Measurements from ENCODE around the gene RNF213. TPM values are rescaled to one million over a fixed set of nuclear protein-coding genes. Genes with fewer than 3 reads are reported as not detected.
"Not testable (repeated sequence)": the region's sequence is repeated elsewhere in the genome, so short reads cannot be mapped to it uniquely, and the experiment has no call there.

The RNF213 gene
- total and polyA plus RNA-seq, 10 of the 15 experiments (the other 5 are each of a cell fraction or from before 2014, with no cell fraction given): 18.6 to 145 (median 65.8) TPM

- H3K79me2 ChIP-seq (ENCODE audit: control insufficient read depth, insufficient read depth, low read length); SMC1A ChIA-PET (ENCODE audit: uncharacterized antibody, unreplicated experiment); H3K4me1 ChIP-seq (ENCODE audit: control insufficient read depth, insufficient read depth, low read length); H4K20me1 ChIP-seq (ENCODE audit: control insufficient read depth, insufficient read depth); BruUV-seq (replicated peaks); H3K9ac ChIP-seq (ENCODE audit: control insufficient read depth, insufficient read depth, low read length); H3K4me3 ChIP-seq; FAIRE-seq; ATAC-seq; H2AFZ ChIP-seq (ENCODE audit: control insufficient read depth, low read depth, low read length); H3K27me3 ChIP-seq (replicated peaks in 1 of 2; ENCODE audit: control insufficient read depth in 2 of 2, insufficient read depth in 2 of 2, low read length in 1 of 2); H3K27ac ChIP-seq (ENCODE audit: control insufficient read depth, insufficient read depth); POLR2A ChIA-PET; CTCF ChIA-PET; intact Hi-C loops (cut with micrococcal nuclease; ENCODE audit: unreplicated experiment); H3K4me2 ChIP-seq (ENCODE audit: control insufficient read depth, insufficient read depth); RAD21 ChIA-PET (ENCODE audit: unreplicated experiment); in situ Hi-C loops (cut with MboI); H3K9me3 ChIP-seq (replicated peaks; ENCODE audit: control insufficient read depth, insufficient read depth, low read length); DNase-seq (ENCODE audit: low read depth, low spot score); H3K36me3 ChIP-seq (ENCODE audit: control insufficient read depth in 2 of 2, insufficient read depth in 2 of 2, low read length in 1 of 2): not testable (repeated sequence)
- WGBS (ENCODE audit: insufficient coverage, insufficient replicate concordance, low lambda C conversion rate, missing lambda C conversion rate): 45% methylated on average over 11 of the region's 13 CpGs
Measured at GRCh38 chr17:80402102-80402501, 141.4 kb downstream of the RNF213 start.

GRCh38 chr17:80402959-80403358 lies 142.3 kb downstream of the RNF213 start:
- ChIA-PET SMC1A (ENCODE audit: uncharacterized antibody, unreplicated experiment) (no interaction called here), POLR2A (no interaction called here), CTCF (no interaction called here), RAD21 (ENCODE audit: unreplicated experiment) (no interaction called here)
- no peak for FAIRE-seq
- Histone ChIP-seq H3K36me3 (ENCODE audit: control insufficient read depth in 2 of 2, insufficient read depth in 2 of 2, low read length in 1 of 2) (no peaks in the 10 kb centered on the region), H3K4me2 (ENCODE audit: control insufficient read depth, insufficient read depth) (no peak overlapping the region), H3K27me3 (replicated peaks in 1 of 2; ENCODE audit: control insufficient read depth in 2 of 2, insufficient read depth in 2 of 2, low read length in 1 of 2) (peaks cover 0 to 2% of the 10 kb centered on the region in 2 experiments; a peak in 1 of 4 replicates), H3K4me3 (no peak overlapping the region), H3K79me2 (ENCODE audit: control insufficient read depth, insufficient read depth, low read length) (no peaks in the 10 kb centered on the region), H3K9me3 (replicated peaks; ENCODE audit: control insufficient read depth, insufficient read depth, low read length) (no peaks in the 10 kb centered on the region), H3K27ac (ENCODE audit: control insufficient read depth, insufficient read depth) (no peak overlapping the region), H3K4me1 (ENCODE audit: control insufficient read depth, insufficient read depth, low read length) (no peaks in the 10 kb centered on the region), H4K20me1 (ENCODE audit: control insufficient read depth, insufficient read depth) (no peaks in the 10 kb centered on the region), H3K9ac (ENCODE audit: control insufficient read depth, insufficient read depth, low read length) (no peak overlapping the region), H2AFZ (ENCODE audit: control insufficient read depth, low read depth, low read length) (no peak overlapping the region)
- WGBS (ENCODE audit: insufficient coverage, insufficient replicate concordance, low lambda C conversion rate, missing lambda C conversion rate): 62% methylated on average over 2 of the region's 4 CpGs
- DNase-seq (ENCODE audit: low read depth, low spot score): no peak
- TF ChIP-seq NFIC (IDR thresholded peaks at IDR 0.05; ENCODE audit: low read depth, low read length) (no peak), RELA (IDR thresholded peaks at IDR 0.05; ENCODE audit: borderline replicate concordance, partially characterized antibody) (no peak), FOXM1 (IDR thresholded peaks at IDR 0.05; ENCODE audit: low read depth, low read length) (no peak), CHD1 (IDR thresholded peaks at IDR 0.05; ENCODE audit: low read depth, low read length) (no peak), RBBP5 (conservative IDR thresholded peaks at IDR 0.05) (no peak), CBX5 (IDR thresholded peaks at IDR 0.05; ENCODE audit: low read depth) (no peak), ETV6 (conservative IDR thresholded peaks at IDR 0.05 in 1 of 2, IDR thresholded peaks at IDR 0.05 in 1 of 2; ENCODE audit: borderline replicate concordance in 1 of 2, low read depth in 1 of 2) (no peak), SUZ12 (IDR thresholded peaks at IDR 0.05; ENCODE audit: unreplicated experiment) (no peak), MEF2A (IDR thresholded peaks at IDR 0.05; ENCODE audit: insufficient read depth, low read depth, low read length) (no peak), TCF3 (IDR thresholded peaks at IDR 0.05; ENCODE audit: borderline replicate concordance, insufficient read depth, low read depth, low read length) (no peak)
- no peak for ATAC-seq
- BruUV-seq (replicated peaks): no TSS peak
- intact Hi-C loops (cut with micrococcal nuclease; ENCODE audit: unreplicated experiment): no loop called here
- in situ Hi-C loops (cut with MboI): no loop called here

All from GM12878 (cell line).